ENCODE measurements around the gene DUS2.
A peak's percentile ranks its signal among the peaks of the same experiment; 100 is the strongest.

DUS2 gene

DNA sequence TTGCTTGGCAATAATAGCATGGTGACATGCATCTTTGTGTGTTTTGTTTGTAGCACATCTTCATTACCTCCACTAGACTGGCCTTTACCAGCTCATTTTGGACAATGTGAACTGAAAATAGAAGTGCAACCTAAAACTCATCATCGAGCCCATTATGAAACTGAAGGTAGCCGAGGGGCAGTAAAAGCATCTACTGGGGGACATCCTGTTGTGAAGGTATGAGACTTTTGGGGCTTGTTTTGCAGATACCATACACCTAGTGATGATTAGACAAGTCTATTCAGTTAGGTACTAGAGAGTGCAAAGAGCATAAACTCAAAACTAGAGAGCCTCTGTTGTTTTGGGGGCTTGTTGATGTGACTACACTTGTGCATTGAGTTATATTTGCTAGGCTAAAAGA is 103.3 kb downstream of the DUS2 start:
- H3K27me3 ChIP-seq (replicated peaks): no peaks in the 10 kb centered on the region
- H3K36me3 ChIP-seq (replicated peaks): no peaks in the 10 kb centered on the region
- no peak for DNase-seq
- in situ Hi-C loops (cut with HindIII; ENCODE audit: low pct_ligation_motif_present, low sequenced_read_pairs): no loop called here
- H3K27ac ChIP-seq: no peak overlapping the region
- TF ChIP-seq, protein P1, sequence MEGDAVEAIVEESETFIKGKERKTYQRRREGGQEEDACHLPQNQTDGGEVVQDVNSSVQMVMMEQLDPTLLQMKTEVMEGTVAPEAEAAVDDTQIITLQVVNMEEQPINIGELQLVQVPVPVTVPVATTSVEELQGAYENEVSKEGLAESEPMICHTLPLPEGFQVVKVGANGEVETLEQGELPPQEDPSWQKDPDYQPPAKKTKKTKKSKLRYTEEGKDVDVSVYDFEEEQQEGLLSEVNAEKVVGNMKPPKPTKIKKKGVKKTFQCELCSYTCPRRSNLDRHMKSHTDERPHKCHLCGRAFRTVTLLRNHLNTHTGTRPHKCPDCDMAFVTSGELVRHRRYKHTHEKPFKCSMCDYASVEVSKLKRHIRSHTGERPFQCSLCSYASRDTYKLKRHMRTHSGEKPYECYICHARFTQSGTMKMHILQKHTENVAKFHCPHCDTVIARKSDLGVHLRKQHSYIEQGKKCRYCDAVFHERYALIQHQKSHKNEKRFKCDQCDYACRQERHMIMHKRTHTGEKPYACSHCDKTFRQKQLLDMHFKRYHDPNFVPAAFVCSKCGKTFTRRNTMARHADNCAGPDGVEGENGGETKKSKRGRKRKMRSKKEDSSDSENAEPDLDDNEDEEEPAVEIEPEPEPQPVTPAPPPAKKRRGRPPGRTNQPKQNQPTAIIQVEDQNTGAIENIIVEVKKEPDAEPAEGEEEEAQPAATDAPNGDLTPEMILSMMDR (IDR thresholded peaks at IDR 0.05; ENCODE audit: low read depth, low read length, missing control alignments): no peak
- no peak overlapping the region for H3K4me3 ChIP-seq (ENCODE audit: low read depth, low read length)

DNA sequence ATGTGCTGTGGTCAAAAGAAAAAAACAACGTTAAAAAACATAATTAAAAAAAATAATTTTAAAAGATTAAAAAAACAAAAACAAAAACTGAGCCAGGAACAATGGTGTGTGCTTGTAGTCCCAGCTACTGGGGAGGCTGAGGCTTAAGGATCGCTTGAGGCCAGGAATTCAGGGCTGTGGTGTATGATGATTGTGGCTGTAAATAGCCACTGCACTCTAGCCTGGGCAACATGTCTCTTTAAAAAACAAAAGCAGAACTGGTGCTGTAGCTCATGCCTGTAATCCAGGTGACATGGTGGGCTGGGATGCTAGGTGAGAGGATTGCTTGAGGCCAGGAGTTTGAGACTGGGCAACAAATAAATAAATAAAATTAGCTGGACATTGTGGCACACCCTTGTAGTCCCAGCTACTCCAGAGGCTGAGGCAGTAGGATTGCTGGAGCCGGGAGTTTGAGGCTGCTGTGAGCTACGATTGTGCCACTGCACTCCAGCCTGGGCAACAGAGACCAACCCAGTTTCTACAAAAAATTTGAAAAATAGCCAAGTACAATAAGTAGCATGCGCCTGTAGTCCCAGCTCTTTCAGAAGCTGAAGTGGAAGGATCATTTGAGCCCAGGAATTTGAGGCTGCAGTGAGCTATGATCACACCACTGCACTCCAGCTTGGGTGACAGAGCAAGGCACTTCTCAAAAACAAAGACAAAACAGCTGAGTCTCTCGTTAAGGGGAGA is 105.7 kb downstream of the DUS2 start:
- H3K36me3 ChIP-seq (replicated peaks): no peaks in the 10 kb centered on the region
- DNase-seq: peak; percentile 48
- no peaks in the 10 kb centered on the region for H3K27me3 ChIP-seq (replicated peaks)
- no peak overlapping the region for H3K4me3 ChIP-seq (ENCODE audit: low read depth, low read length)
- H3K27ac ChIP-seq: peak overlapping the region; percentile 48
- TF ChIP-seq, protein P1 (IDR thresholded peaks at IDR 0.05; ENCODE audit: low read depth, low read length, missing control alignments): no peak
- in situ Hi-C loops (cut with HindIII; ENCODE audit: low pct_ligation_motif_present, low sequenced_read_pairs): no loop called here

All from brain microvascular endothelial cell (primary cell).